Left lung (tissue), 10 donors: Measurements from ENCODE around the gene ZNFX1. TPM values are rescaled to one million over a fixed set of nuclear protein-coding genes. Genes with fewer than 3 reads are reported as not detected.

Source experiments
- ATAC-seq: fragments of 200-7000 bp; cut with Tn5 transposase; one replicate; pipeline ENCODE4 v1.9.1; 2020; ENCODE audit warnings: moderate library complexity
- DNase-seq, 4 donors: peaks; one replicate each; pipeline ENCODE4 v3.0.0-alpha.2; 2013 to 2020
- H3K27ac ChIP-seq, 2 donors: fragments of 200-600 bp; sonication (generic) in 1 of 2; one replicate each; pipeline versions ENCODE4 v1.5.0 to v1.8.0; 2020 to 2021
- H3K27me3 ChIP-seq, 2 donors: fragments of 200-600 bp; sonication (generic) in 1 of 2; one replicate each; pipeline versions ENCODE4 v1.5.0 to v1.8.0; 2020 to 2021
- H3K36me3 ChIP-seq, 2 donors: fragments of 200-600 bp; sonication (generic) in 1 of 2; one replicate each; pipeline versions ENCODE4 v1.5.0 to v1.8.0; 2020 to 2021
- H3K4me1 ChIP-seq, 2 donors: fragments of 200-600 bp; one replicate each; pipeline ENCODE4 v1.8.0; 2021
- H3K4me3 ChIP-seq, 2 donors: fragments of 200-600 bp; sonication (generic) in 1 of 2; one replicate each; pipeline versions ENCODE4 v1.5.0 to v1.8.0; 2020 to 2021; ENCODE audit warnings: mild to moderate bottlenecking in 1 of 2
- H3K9me3 ChIP-seq, 2 donors: fragments of 200-600 bp; sonication (generic) in 1 of 2; one replicate each; pipeline versions ENCODE4 v1.5.0 to v1.8.0; 2020 to 2021
- CTCF ChIP-seq, 2 donors: fragments of 200-600 bp; sonication (generic) in 1 of 2; IDR thresholded peaks; one replicate each; pipeline versions ENCODE4 v1.5.0 to v1.8.0; 2021; ENCODE audit warnings: antibody characterized with exemption in 2 of 2
- intact Hi-C, 2 donors: fragments of 100-400 bp; cut with DNase I; formaldehyde crosslinking; loops; one replicate each; pipeline versions ENCODE4 v1.11.2 to v1.14.2; 2022
- polyA plus RNA-seq, 6 donors: library from polyadenylated mRNA; unstranded; fragments of 120-200 nt; gene quantifications; one replicate each; pipeline ENCODE4 v1.2.1, GENCODE V29; 2013; ENCODE audit not compliant: insufficient read length in 6 of 6
- total RNA-seq, 2 donors: library from RNA; stranded (reverse); fragmentation: NEBNext Ultra II Directional; extraction: Animal tissue kit (Norgen Biotek cat#: 25700); gene quantifications; one replicate each; pipeline ENCODE4 v1.2.1, GENCODE V29; 2021
- donor health status: DM: no; HTN: yes; CAD: no.
- donor health status: DM: no; HTN: no; CAD: no.

ZNFX1 gene
- total and polyA plus RNA-seq, 8 donors = 15.5 to 41.0 (median 16.6) TPM

- ATAC-seq = no peak
- H3K36me3 ChIP-seq = peaks cover 18 to 100% of the 10 kb centered on the region in 2 donors
- no peak for DNase-seq
- peaks cover 9 to 50% of the 10 kb centered on the region in 2 donors for H3K9me3 ChIP-seq
- H3K4me1 ChIP-seq = peaks cover 18 to 80% of the 10 kb centered on the region in 2 donors
- H3K27me3 ChIP-seq = no peaks in the 10 kb centered on the region
- H3K4me3 ChIP-seq = peak overlapping the region in 1 of 2 donors; percentile 83
- no peak for TF ChIP-seq CTCF (IDR thresholded peaks at IDR 0.05)
- intact Hi-C loops = no loop called here
- H3K27ac ChIP-seq = no peak overlapping the region
Measured at GRCh38 chr20:49284818-49285217, 7.0 kb upstream of the ZNFX1 start.

GRCh38 chr20:49283703-49284625 is 6.1 kb upstream of the ZNFX1 start:
- peaks cover 18 to 84% of the 10 kb centered on the region in 2 donors for H3K4me1 ChIP-seq
- H3K9me3 ChIP-seq = peaks cover 9 to 50% of the 10 kb centered on the region in 2 donors
- peak overlapping the region in 1 of 2 donors; percentile 83 for H3K4me3 ChIP-seq
- ATAC-seq (no peak), DNase-seq (no peak)
- H3K36me3 ChIP-seq = peaks cover 18 to 100% of the 10 kb centered on the region in 2 donors
- no peaks in the 10 kb centered on the region for H3K27me3 ChIP-seq
- no peak overlapping the region for H3K27ac ChIP-seq
- intact Hi-C loops = no loop called here
- no peak for TF ChIP-seq CTCF (IDR thresholded peaks at IDR 0.05)

GRCh38 chr20:49283176-49283702 is 5.4 kb upstream of the ZNFX1 start:
- no peaks in the 10 kb centered on the region for H3K27me3 ChIP-seq
- intact Hi-C loops = no loop called here
- no peak for ATAC-seq
- H3K27ac ChIP-seq = no peak overlapping the region
- peaks cover 18 to 77% of the 10 kb centered on the region in 2 donors for H3K4me1 ChIP-seq
- peaks cover 18 to 93% of the 10 kb centered on the region in 2 donors for H3K36me3 ChIP-seq
- no peak for TF ChIP-seq CTCF (IDR thresholded peaks at IDR 0.05)
- no peak for DNase-seq
- H3K4me3 ChIP-seq = peak overlapping the region in 1 of 2 donors; percentile 83
- H3K9me3 ChIP-seq = peaks cover 9 to 50% of the 10 kb centered on the region in 2 donors

- DNase-seq = no peak
- Histone ChIP-seq H3K27ac (no peak overlapping the region), H3K9me3 (peaks cover 9 to 50% of the 10 kb centered on the region in 2 donors), H3K27me3 (no peaks in the 10 kb centered on the region), H3K4me1 (peaks cover 18 to 71% of the 10 kb centered on the region in 2 donors), H3K36me3 (peaks cover 18 to 87% of the 10 kb centered on the region in 2 donors), H3K4me3 (peak overlapping the region in 1 of 2 donors; percentile 83)
- TF ChIP-seq CTCF (IDR thresholded peaks at IDR 0.05) = no peak
- intact Hi-C loops = no loop called here
- ATAC-seq = no peak
Measured at GRCh38 chr20:49282584-49283171, 4.8 kb upstream of the ZNFX1 start.
